ENCODE measurements around the gene POLR3E. TPM values are rescaled to one million over a fixed set of nuclear protein-coding genes. Genes with fewer than 3 reads are reported as not detected.

Gene POLR3E
- total RNA-seq, 1 experiment from 2014 or later = 70.8 TPM

DNA sequence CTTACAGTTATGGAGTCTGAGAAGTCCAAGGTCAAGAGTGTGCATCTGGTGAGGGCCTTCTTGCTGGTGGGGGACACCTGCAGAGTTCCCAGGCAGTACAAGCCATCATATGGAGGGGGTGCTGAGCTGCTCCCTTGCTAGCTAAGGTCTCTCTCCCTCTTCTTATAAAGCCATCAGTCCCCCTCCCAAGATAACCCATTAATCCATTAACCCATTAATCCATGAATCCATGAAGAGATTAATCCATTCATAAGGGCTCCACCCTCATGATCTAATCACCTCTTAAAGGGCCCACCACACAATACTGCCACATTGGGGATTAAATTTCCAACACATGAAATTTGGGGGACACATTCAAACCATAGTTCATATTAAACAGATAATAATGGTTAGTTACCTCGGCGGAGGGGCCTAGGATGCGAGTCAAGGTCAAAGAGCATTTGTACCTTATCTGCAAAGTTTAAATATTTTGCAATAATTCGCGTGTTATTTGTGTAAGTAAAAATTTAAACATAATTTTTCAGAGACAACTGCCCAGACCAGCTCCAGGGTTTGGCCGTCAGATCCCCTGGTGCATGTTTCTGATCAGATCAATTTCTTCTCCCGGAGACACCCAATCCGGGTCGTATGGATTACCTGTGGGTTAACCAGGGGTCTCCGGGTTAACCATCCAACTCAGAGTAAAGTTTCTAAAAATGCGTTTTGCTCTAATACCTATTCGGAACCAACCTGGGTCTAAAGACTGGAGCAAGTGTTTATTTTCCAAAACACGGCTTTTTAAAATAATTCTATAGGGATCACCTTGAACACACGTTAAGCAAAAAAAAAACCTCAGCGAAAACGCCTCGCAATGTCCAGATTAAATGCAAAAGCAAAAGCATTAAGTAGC, 740 bp upstream of the POLR3E start:
- no peaks in the 10 kb centered on the region for H3K27me3 Mint-ChIP-seq (ENCODE audit: insufficient read depth, unreplicated experiment)
- POLR2A ChIA-PET = interaction anchor here (0.5 to 1.1 kb wide), 3 partner anchors 79 to 140 kb away, joined by 3 to 16 read pairs (median 4); partner anchors contain the start of gene EEF2K

GRCh38 chr16:22297871-22298733, 893 bp downstream of the POLR3E start:
- ChIA-PET CTCF (interaction anchor here (1.1 kb wide), 1 partner anchor 92 kb away, joined by 5 read pairs; the partner anchor contains the start of gene EEF2K), POLR2A (interaction anchor here (1.1 kb wide), 1 partner anchor 77 kb away, joined by 3 read pairs; no protein-coding TSS in a partner anchor)
- intact Hi-C loops (cut with micrococcal nuclease; ENCODE audit: unreplicated experiment) = loop anchor here (1.0 to 5.0 kb wide), 5 partner anchors 71 to 296 kb away; partner anchors contain the start of genes EEF2K and PDZD9
- no peaks in the 10 kb centered on the region for H3K27me3 ChIP-seq (replicated peaks; ENCODE audit: control insufficient read depth, insufficient read depth, low read length)
- TF ChIP-seq, protein P1, sequence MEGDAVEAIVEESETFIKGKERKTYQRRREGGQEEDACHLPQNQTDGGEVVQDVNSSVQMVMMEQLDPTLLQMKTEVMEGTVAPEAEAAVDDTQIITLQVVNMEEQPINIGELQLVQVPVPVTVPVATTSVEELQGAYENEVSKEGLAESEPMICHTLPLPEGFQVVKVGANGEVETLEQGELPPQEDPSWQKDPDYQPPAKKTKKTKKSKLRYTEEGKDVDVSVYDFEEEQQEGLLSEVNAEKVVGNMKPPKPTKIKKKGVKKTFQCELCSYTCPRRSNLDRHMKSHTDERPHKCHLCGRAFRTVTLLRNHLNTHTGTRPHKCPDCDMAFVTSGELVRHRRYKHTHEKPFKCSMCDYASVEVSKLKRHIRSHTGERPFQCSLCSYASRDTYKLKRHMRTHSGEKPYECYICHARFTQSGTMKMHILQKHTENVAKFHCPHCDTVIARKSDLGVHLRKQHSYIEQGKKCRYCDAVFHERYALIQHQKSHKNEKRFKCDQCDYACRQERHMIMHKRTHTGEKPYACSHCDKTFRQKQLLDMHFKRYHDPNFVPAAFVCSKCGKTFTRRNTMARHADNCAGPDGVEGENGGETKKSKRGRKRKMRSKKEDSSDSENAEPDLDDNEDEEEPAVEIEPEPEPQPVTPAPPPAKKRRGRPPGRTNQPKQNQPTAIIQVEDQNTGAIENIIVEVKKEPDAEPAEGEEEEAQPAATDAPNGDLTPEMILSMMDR (IDR thresholded peaks at IDR 0.05; ENCODE audit: insufficient read depth in 1 of 2, low read depth in 1 of 2, low read length in 1 of 2, severe bottlenecking in 1 of 2, unreplicated experiment in 1 of 2) = no peak
- BruUV-seq (replicated peaks) = TSS peak; percentile 96
- Mint-ChIP-seq H3K36me3 (ENCODE audit: insufficient read depth, unreplicated experiment) (peaks cover 45% of the 10 kb centered on the region), H3K4me3 (ENCODE audit: unreplicated experiment) (peak overlapping the region; percentile 82), H3K27ac (ENCODE audit: unreplicated experiment) (peak overlapping the region; percentile 83), H3K27me3 (ENCODE audit: insufficient read depth, unreplicated experiment) (no peaks in the 10 kb centered on the region), H3K9me3 (ENCODE audit: unreplicated experiment) (no peaks in the 10 kb centered on the region), H3K4me1 (ENCODE audit: low read depth, unreplicated experiment) (peaks cover 13% of the 10 kb centered on the region)
- H3K36me3 ChIP-seq (ENCODE audit: control insufficient read depth, insufficient read depth, low read length) = no peaks in the 10 kb centered on the region
- no peaks in the 10 kb centered on the region for H3K9me3 ChIP-seq
- DNase-seq = peak; percentile 76
- peaks cover 5% of the 10 kb centered on the region for H3K4me1 ChIP-seq
- H3K4me3 ChIP-seq (ENCODE audit: low read depth, low read length) = peak overlapping the region; percentile 77

More for the DNA sequence above, 740 bp upstream of the POLR3E start:
- intact Hi-C loops (cut with micrococcal nuclease; ENCODE audit: unreplicated experiment) = loop anchor here (1.0 to 5.0 kb wide), 5 partner anchors 72 to 294 kb away; partner anchors contain the start of genes EEF2K and PDZD9
- Mint-ChIP-seq H3K27ac (ENCODE audit: unreplicated experiment) (peak overlapping the region; percentile 83), H3K36me3 (ENCODE audit: insufficient read depth, unreplicated experiment) (peaks cover 44% of the 10 kb centered on the region), H3K4me1 (ENCODE audit: low read depth, unreplicated experiment) (peaks cover 13% of the 10 kb centered on the region), H3K4me3 (ENCODE audit: unreplicated experiment) (peak overlapping the region; percentile 82), H3K9me3 (ENCODE audit: unreplicated experiment) (no peaks in the 10 kb centered on the region)
- Histone ChIP-seq H3K36me3 (ENCODE audit: control insufficient read depth, insufficient read depth, low read length) (no peaks in the 10 kb centered on the region), H3K27me3 (replicated peaks; ENCODE audit: control insufficient read depth, insufficient read depth, low read length) (no peaks in the 10 kb centered on the region), H3K9me3 (no peaks in the 10 kb centered on the region), H3K4me1 (peaks cover 5% of the 10 kb centered on the region), H3K4me3 (ENCODE audit: low read depth, low read length) (peak overlapping the region; percentile 48)
- no TSS peak for BruUV-seq (replicated peaks)
- DNase-seq = no peak
- TF ChIP-seq, protein P1 (IDR thresholded peaks at IDR 0.05; ENCODE audit: insufficient read depth in 1 of 2, low read depth in 1 of 2, low read length in 1 of 2, severe bottlenecking in 1 of 2, unreplicated experiment in 1 of 2) = no peak
- CTCF ChIA-PET = interaction anchor here (0.8 to 1.0 kb wide), 2 partner anchors 9 to 90 kb away, joined by 3 to 4 read pairs; partner anchors contain the start of gene EEF2K
